Kidney capillary endothelial cell (primary cell): ENCODE results near the gene CDC42EP2.
"Not testable (repeated sequence)": the region's sequence is repeated elsewhere in the genome, so short reads cannot be mapped to it uniquely, and the experiment has no call there.

ENCODE experiments used
- DNase-seq: peaks from one replicate; pipeline ENCODE4 v3.0.0-alpha.2; 2018; ENCODE audit warnings: low spot score

Gene CDC42EP2

DNA sequence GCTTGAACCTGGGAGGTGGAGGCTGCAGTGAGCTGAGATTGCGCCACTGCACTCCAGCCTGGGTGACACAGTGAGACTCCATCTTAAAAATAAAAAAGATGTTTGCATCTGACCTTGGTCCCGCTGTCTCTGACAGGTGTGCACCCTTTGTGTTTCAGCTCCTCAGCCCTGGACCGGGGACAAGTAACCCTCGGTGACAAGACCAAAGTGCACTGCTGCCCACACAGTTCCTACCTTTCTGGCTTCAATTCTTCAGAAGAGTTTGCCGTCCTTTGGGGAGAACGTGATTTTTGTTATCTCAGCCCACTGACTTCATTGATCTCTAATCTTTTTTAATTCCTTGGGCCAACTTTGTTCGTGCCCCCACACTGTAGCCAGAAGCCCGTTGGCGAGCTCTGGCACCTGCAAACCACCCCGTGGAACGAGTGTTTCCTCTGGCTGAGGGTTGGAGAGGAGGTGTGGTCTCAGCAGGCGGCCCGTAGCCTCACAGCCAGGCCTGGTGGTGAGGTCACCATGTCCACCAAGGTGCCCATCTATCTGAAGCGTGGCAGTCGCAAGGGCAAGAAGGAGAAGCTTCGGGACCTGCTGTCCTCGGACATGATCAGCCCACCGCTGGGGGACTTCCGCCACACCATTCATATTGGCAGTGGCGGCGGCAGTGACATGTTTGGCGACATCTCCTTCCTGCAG is 5.9 kb downstream of the CDC42EP2 start:
- DNase-seq = no peak

DNA sequence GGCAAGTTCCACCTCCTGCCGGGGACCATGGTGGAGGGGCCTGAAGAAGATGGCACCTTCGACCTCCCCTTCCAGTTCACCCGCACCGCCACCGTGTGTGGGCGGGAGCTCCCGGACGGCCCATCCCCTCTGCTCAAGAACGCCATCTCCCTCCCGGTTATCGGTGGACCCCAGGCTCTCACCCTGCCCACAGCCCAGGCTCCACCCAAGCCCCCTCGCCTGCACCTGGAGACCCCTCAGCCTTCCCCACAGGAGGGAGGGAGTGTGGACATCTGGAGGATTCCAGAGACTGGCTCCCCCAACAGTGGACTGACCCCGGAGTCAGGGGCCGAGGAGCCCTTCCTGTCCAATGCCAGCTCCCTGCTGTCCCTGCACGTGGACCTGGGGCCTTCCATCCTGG is 6.4 kb downstream of the CDC42EP2 start:
- no peak for DNase-seq

GRCh38 chr11:65321828-65322485 is 7.3 kb downstream of the CDC42EP2 start:
- no peak for DNase-seq

DNA sequence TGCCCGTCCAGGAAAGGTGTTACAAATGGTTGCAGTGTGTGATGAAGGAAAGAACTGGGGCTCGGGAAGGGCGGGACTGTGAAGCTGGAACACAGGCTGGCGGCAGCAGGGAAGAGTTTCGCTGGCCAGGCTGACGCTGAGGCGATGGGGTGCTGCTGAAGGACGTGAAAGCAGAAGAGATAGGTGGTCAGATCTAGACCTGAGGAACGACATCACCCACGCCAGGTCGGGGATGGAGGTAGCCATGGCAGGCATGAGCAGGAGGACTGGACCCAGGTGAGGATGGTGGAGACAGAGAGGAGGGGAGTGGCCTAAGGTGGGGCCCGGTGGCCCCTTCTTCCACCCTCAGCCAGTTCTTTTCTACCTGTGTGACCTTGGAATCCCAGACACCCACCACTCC is 9.1 kb downstream of the CDC42EP2 start:
- no peak for DNase-seq

DNA sequence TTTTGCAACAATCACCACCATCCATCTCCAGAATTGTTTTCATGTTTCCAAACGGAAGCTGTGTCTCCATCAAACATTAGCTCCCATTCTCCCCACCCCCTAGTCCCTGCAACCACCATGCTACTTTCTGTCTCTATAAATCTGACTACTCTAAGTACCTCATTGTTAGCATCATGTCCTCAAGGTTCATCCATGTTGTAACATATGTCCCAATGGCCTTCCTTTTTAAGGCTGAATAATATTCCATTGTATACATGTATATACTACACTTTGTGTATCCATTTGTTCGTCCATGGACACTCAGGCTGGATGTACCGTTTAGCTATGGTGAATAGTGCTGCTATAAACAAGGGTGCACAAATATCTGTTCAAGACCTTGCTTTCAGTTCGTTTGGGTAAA is 10.8 kb downstream of the CDC42EP2 start:
- DNase-seq = no peak

DNA sequence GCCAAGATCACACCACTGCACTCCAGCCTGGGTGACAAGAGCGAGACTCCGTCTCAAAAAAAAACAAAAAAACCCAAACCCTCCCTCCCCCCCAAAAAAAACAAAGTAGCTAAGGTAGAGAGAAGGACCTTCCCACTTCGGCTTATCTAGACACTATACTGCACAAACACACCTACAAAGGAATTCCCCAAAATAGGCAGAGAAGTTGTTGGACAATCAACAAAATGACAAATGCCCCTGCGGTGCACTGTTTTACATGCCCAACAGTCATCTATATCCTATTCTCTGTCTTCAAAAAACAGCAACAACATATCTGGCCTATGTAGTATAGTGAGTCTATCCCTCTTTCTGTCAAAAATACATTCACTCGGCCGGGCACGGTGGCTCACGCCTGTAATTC is 12.4 kb downstream of the CDC42EP2 start:
- DNase-seq = no peak

- peak; percentile 37 for DNase-seq
Measured at GRCh38 chr11:65329478-65329877, 14.8 kb downstream of the CDC42EP2 start.

GRCh38 chr11:65329944-65330403 is 15.3 kb downstream of the CDC42EP2 start:
- peak; percentile 88 for DNase-seq

DNA sequence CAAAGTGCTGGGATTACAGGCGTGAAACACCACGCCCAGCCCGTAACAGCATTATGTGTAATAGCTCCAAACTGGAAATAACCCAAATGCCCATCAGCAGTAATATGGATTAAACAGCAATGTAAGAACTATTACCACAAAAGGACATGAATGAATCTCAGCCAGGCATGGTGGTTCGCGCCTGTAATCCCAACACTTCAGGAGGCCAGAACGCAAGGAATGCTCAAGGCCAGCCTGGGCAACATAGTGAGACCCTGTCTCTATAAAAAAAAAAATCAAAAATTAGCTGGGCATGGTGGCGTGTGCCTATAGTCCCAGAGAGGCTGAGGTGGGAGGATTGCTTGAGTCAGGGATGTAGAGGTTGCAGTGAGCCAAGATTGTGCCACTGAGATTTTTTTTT is 15.9 kb downstream of the CDC42EP2 start:
- no peak for DNase-seq

GRCh38 chr11:65332591-65332990 is 17.9 kb downstream of the CDC42EP2 start:
- not testable (repeated sequence) for DNase-seq

DNA sequence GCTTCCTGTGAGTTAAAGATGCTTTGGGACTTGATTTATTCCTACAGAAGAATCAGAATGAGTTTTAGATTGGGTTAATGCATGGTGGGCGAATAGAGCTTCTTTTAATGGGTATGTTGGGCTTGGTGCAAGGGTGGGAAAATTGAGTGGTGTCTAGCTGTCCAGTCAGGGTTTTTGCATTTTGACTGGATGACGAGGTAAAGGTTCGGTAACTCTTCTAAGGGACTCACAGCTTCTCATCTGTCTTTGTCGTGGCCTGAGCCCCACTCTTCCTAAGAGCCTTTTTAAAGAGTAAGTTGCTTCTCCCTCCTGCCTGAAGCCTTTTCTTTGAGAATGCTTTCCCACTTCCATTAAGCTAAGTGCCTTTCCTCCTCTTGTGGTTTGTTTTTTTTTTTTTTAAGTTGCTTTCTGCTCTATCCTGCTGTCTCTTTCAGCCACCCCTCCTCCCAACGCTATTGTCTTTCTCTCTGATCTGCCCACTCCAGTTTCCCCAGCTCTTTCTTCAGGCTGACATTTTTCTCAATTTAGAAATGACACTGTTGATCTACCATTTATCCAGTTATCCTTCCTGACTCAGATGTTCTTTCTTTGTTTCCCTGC is 20.1 kb downstream of the CDC42EP2 start:
- DNase-seq = no peak

DNA sequence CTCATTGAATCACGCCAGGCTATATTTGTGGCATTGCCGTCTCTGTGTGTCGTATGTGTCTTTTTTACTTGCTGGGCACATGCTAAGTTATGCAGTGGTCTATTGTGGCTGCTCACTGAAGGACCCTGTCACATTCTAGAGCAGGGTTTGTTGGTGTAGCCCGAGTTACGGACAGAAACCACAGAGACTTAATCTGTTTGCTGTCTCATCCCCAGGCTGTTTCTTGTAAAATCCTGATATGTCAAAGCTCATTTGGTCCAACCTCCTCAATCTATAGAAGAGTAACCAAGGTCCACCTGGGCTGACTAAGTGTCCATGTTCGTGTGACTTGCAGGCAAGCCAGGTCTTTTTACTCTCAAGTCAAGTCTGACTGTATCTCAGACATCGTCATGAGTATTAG is 24.0 kb downstream of the CDC42EP2 start:
- DNase-seq = no peak

DNA sequence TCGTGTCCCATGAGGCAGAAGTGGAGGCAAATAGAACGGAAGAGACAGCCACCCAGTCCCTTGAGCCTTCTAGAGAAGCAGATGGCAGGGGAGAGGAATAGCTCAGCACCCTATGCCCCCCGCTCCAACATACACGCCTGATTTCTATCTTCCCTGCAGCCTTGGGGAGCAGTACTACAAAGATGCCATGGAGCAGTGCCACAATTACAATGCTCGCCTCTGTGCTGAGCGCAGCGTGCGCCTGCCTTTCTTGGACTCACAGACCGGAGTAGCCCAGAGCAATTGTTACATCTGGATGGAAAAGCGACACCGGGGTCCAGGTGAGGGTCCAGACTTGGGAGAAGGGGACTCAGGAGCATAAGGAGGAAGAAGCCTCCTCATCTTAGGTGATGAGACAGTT is 25.6 kb downstream of the CDC42EP2 start:
- DNase-seq = no peak

DNA sequence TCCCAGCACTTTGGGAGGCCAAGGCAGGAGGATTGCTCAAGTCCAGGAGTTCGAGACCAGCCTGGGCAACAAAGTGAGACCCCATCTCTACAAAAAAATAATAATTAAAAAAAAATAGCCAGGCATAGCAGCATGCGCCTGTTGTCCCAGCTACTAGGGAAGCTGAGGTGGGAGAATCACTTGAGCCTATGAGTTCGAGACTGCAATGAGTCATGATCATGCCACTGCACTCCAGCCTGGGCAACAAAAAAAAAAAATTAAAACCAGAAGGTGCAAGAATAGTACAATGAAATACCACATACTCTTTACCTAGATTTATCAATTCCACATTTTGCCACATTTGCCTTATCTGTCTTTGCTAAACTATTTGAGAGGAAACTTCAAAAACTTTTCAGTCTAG is 27.2 kb downstream of the CDC42EP2 start:
- DNase-seq = no peak

GRCh38 chr11:65351511-65351910 is 36.8 kb downstream of the CDC42EP2 start:
- DNase-seq = no peak

- DNase-seq = no peak
Measured at GRCh38 chr11:65352783-65353182, 38.1 kb downstream of the CDC42EP2 start.

GRCh38 chr11:65353376-65353775 is 38.7 kb downstream of the CDC42EP2 start:
- DNase-seq = no peak

DNA sequence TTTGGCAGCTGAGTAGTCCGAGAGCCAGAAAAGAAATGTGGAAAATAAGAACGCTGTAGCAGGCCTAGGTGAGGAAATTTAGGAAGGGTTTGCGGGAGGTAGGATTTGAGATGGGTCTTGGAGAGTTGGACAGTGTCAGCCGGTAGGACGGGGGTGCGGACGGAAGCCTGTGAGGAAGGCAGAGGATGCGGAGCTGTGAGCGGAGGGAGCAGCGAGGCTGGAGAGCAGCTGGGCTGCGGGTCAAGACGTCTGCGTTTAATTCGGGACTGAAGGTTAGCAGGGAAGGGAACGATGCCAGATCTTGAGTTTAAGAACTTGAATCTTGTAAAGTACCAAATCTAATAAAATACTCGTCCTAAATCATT is 39.2 kb downstream of the CDC42EP2 start:
- no peak for DNase-seq

DNA sequence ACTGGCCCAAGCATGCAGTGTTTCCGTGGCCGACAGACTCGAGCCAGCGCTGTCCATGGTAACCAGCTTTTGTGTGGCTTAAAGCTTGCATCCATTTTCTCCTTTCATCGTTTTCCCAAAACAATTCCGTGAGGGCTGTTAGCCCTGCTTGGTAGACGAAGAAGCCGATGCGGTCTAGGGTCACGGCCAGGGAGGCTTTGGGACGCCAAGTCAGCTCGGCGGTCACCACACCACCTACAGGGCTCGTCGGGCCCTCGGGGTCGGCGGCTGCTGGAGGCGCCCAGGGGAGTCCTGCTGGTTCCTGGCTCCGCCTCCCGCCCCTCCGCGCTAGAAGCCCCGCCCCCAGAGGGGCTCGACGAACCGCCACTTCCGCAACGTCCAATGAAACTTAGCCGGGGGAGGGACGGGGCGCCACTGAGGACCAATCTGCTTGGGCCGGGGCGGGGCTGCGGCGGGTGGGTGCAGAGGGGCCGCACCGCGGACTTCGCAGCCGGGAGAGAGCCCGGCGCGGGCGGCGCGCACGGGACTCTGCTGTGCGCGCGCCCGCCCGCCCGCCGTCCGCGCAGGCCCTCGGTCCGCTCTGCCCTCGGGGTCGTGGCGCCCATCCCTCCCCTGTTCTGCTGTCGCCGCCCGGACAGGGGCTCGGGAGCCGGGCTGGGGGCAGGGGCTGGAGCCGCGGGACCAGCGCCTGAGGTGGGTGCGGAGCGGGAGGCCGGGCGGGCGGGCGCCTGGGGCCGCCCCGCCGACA is 39.8 kb downstream of the CDC42EP2 start, which contains the start of gene TIGD3:
TSS of gene TIGD3 (plus strand) at position 487 of the 748 bp plus-strand sequence. CDS start 1,058 bp downstream, outside the sequence.
- DNase-seq = peak; percentile 91

DNA sequence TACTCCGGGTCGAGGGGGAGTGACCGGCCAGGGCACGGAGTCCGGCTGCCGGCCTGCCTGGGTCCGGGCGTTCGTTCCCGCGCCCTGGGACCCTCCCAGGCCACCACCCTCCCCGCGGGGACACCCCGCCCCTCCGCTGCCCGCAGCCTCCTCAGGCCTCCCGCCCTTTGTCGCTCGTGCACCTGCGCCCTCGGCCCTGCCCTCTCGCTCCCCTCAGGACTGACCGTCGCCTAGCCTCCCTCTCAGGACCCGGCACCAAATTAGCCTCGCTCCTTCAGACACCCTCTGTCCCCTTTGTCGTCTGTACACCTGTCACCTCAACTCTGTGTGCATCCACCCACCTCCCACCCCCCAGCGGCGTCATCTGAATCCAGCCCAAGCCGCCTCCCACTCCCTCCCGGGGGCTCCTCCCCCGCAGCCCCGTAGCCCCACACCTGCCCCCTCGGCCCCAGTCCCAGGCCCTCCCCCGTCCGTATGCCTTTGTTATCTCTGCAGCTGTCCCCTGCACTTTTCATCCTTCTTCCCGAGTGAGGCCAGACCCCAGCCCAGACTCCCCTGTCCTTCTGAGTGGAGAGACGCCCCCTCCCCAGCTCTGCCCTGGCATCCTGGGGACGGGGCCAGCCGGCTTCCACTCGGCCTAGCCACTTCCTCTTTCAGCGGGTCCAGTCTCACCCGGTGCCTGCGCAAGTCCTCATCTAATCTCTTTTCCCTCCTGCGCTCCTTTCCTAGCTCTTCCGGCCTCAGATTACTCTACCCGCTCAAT is 40.5 kb downstream of the CDC42EP2 start:
- no peak for DNase-seq

DNA sequence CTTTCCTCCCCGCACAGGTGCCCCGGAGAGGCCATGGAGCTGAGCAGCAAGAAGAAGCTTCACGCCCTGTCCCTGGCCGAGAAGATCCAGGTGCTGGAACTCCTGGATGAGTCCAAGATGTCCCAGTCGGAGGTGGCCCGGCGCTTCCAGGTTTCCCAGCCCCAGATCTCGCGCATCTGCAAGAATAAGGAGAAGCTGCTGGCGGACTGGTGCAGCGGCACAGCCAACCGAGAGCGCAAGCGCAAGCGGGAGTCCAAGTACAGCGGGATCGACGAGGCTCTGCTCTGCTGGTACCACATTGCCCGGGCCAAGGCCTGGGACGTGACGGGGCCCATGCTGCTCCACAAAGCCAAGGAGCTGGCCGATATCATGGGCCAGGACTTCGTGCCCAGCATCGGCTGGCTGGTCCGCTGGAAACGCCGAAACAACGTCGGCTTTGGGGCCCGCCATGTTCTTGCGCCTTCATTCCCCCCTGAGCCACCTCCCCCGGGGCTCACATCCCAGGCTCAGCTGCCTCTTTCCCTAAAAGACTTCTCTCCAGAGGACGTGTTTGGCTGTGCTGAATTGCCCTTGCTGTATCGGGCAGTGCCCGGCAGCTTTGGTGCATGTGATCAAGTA is 41.2 kb downstream of the CDC42EP2 start:
- no peak for DNase-seq
